SJSA1 (cell line): Measurements from ENCODE around the gene RYR3. TPM values are rescaled to one million over a fixed set of nuclear protein-coding genes. Genes with fewer than 3 reads are reported as not detected.

Experiments
- DNase-seq, 2 experiments: peaks; one replicate each; pipeline ENCODE4 v3.0.0-alpha.2; 2015 to 2020; ENCODE audit warnings: low spot score in 2 of 2, low read depth in 1 of 2
- H3K27ac ChIP-seq: fragments of 250-450 bp; sonication (Bioruptor Pico); 2 replicates; pipeline ENCODE4 v1.5.1; 2020; ENCODE audit warnings: mild to moderate bottlenecking, moderate library complexity
- H3K27me3 ChIP-seq: fragments of 250-450 bp; sonication (Bioruptor Pico); replicated peaks from 2 replicates; pipeline ENCODE4 v1.5.1; 2020; ENCODE audit warnings: mild to moderate bottlenecking, moderate library complexity
- H3K36me3 ChIP-seq: fragments of 250-450 bp; sonication (Bioruptor Pico); 2 replicates; pipeline ENCODE4 v1.5.1; 2020; ENCODE audit warnings: mild to moderate bottlenecking
- H3K4me1 ChIP-seq: fragments of 250-450 bp; sonication (Bioruptor Pico); replicated peaks from 2 replicates; pipeline ENCODE4 v1.6.1; 2021; ENCODE audit warnings: mild to moderate bottlenecking
- H3K4me3 ChIP-seq: fragments of 250-450 bp; sonication (Bioruptor Pico); 2 replicates; pipeline ENCODE4 v1.5.1; 2020; ENCODE audit warnings: mild to moderate bottlenecking
- H3K9me3 ChIP-seq: fragments of 250-450 bp; sonication (Bioruptor Pico); replicated peaks from 2 replicates; pipeline ENCODE4 v1.5.1; 2020; ENCODE audit warnings: mild to moderate bottlenecking
- total RNA-seq: library from RNA; depleted of rRNA; stranded (reverse); fragments of >200 nt; shearing (Covaris generic); gene quantifications from 2 replicates; pipeline ENCODE4 v1.2.3, GENCODE V29; 2014; rRNA removed

Gene RYR3
- total RNA-seq, 1 experiment from 2014 or later: 10.3 TPM

- Histone ChIP-seq H3K27ac (no peak overlapping the region), H3K9me3 (no peaks in the 10 kb centered on the region), H3K4me1 (peaks cover 24% of the 10 kb centered on the region), H3K4me3 (no peak overlapping the region), H3K36me3 (no peaks in the 10 kb centered on the region), H3K27me3 (no peaks in the 10 kb centered on the region)
- DNase-seq: no peak
Observed at GRCh38 chr15:33913459-33913858, 602.7 kb downstream of the RYR3 start.

Other genes starting within 250 kb of the RYR3 start
- 2.3 and 2.4 TPM in 2 replicates for gene FMN1, start 116.3 kb upstream of the RYR3 start, total RNA-seq